BJ (cell line): ENCODE data around the gene IFNA8. TPM values are rescaled to one million over a fixed set of nuclear protein-coding genes. Genes with fewer than 3 reads are reported as not detected.
"Not testable (repeated sequence)": the region's sequence is repeated elsewhere in the genome, so short reads cannot be mapped to it uniquely, and the experiment has no call there.

Source experiments
- CTCF ChIA-PET: fragments of 350-600 bp; formaldehyde crosslinking; extraction: SDS; loops from one replicate; lab custom pipeline; 2021; ENCODE audit warnings: antibody characterized with exemption, inconsistent platforms; lab: Yijun Ruan, JAX
- POLR2A ChIA-PET: fragments of 300-600 bp; sonication (Branson Sonifier 250); formaldehyde crosslinking; extraction: SDS; loops from one replicate; lab custom pipeline; 2021; ENCODE audit warnings: antibody characterized with exemption; lab: Charles Lee
- DNase-seq: peaks from one replicate; pipeline ENCODE4 v3.0.0-alpha.2; 2011; ENCODE audit warnings: low read depth
- H3K27me3 ChIP-seq: 2 replicates; pipeline ENCODE4 v1.6.0; 2011; ENCODE audit warnings: low read length; ENCODE audit not compliant: control insufficient read depth, insufficient read depth
- H3K36me3 ChIP-seq: 2 replicates; pipeline ENCODE4 v1.5.1; 2011; ENCODE audit warnings: low read length; ENCODE audit not compliant: control insufficient read depth, insufficient read depth
- H3K4me3 ChIP-seq: 2 replicates; pipeline ENCODE4 v1.5.1; 2011; ENCODE audit warnings: low read depth, mild to moderate bottlenecking, control low read depth, low read length
- polyA plus RNA-seq: library from polyadenylated mRNA; depleted of rRNA; stranded (reverse); fragments of >200 nt; gene quantifications from 2 replicates; pipeline ENCODE4 v1.2.3, GENCODE V29; 2011
- TF ChIP-seq, protein P1 (sequence below): IDR thresholded peaks from 2 replicates; pipeline ENCODE4 v1.5.1; 2011; ENCODE audit warnings: low read depth, mild to moderate bottlenecking, control low read depth, inconsistent platforms, low read length, moderate library complexity; ENCODE audit not compliant: insufficient read depth

IFNA8 gene
- polyA plus RNA-seq, 1 experiment = not detected

DNA sequence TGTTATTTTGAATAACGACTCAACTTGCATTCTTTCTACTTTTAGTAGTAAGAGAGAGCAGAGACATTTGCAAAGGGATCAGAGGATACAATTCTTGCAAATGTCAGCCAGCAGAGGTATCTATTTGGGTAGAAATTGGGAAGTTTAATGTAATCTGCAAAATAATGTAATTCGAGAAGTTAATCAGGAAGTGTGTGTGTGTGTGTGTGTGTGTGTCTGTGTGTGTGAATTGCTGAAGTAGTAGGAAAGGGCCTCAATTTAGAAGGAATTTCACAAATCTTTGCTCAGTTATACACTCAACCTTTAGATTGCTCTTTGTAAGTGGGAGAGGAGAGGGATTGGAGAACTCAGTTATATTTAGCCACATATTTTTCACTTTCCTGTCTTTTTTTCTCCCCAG, 20.3 kb downstream of the IFNA8 start:
- CTCF ChIA-PET = no interaction called here
- POLR2A ChIA-PET = no interaction called here

DNA sequence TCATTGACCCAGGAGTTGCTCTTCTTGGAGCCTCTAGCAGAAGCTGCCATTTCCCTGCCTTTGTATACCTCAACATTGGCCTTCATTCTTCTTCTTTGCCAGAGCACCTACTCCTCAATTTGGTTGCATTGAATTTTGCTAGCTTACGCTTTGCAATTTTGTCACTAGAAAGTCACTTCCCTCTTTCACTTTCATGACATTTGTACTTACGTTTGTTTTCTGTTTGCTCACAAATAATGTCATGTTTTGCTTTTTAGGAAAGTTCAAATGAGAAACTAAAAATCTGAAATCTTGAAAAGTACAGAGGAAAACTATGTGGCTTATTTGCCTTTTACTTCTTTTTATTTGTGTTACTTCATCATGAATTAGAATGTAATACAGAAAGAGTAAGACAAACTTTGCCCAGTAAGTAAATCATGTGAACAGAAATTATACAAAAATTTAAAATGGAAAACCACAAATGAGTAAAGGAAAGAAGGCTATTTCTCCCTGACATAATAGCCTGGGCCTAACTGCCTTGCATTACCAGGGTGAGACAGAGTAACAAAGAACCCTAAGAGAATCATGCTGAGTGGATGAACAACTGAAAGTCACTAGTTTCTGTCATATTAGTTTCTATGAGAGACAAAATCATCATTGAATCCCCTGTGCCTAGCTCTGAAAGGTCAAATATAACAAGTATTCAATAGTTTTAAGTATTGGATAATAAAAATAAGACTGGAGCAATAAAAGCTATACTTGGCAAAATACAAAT, 23.9 kb downstream of the IFNA8 start:
- POLR2A ChIA-PET = no interaction called here
- CTCF ChIA-PET = interaction anchor here (0.7 to 4.8 kb wide), 8 partner anchors 9 to 758 kb away, joined by 3 to 53 read pairs (median 4); no protein-coding TSS in a partner anchor
- DNase-seq = no peak
- Histone ChIP-seq H3K4me3 (no peak overlapping the region), H3K27me3 (peaks cover 2% of the 10 kb centered on the region; the same call in 1 of the 2 replicates), H3K36me3 (no peaks in the 10 kb centered on the region)
- TF ChIP-seq, protein P1, sequence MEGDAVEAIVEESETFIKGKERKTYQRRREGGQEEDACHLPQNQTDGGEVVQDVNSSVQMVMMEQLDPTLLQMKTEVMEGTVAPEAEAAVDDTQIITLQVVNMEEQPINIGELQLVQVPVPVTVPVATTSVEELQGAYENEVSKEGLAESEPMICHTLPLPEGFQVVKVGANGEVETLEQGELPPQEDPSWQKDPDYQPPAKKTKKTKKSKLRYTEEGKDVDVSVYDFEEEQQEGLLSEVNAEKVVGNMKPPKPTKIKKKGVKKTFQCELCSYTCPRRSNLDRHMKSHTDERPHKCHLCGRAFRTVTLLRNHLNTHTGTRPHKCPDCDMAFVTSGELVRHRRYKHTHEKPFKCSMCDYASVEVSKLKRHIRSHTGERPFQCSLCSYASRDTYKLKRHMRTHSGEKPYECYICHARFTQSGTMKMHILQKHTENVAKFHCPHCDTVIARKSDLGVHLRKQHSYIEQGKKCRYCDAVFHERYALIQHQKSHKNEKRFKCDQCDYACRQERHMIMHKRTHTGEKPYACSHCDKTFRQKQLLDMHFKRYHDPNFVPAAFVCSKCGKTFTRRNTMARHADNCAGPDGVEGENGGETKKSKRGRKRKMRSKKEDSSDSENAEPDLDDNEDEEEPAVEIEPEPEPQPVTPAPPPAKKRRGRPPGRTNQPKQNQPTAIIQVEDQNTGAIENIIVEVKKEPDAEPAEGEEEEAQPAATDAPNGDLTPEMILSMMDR = no peak

More for the DNA sequence above, 20.3 kb downstream of the IFNA8 start:
- TF ChIP-seq, protein P1 = no peak
- Histone ChIP-seq H3K4me3 (no peak overlapping the region), H3K27me3 (peaks cover 2% of the 10 kb centered on the region; the same call in 1 of the 2 replicates), H3K36me3 (no peaks in the 10 kb centered on the region)
- no peak for DNase-seq

DNA sequence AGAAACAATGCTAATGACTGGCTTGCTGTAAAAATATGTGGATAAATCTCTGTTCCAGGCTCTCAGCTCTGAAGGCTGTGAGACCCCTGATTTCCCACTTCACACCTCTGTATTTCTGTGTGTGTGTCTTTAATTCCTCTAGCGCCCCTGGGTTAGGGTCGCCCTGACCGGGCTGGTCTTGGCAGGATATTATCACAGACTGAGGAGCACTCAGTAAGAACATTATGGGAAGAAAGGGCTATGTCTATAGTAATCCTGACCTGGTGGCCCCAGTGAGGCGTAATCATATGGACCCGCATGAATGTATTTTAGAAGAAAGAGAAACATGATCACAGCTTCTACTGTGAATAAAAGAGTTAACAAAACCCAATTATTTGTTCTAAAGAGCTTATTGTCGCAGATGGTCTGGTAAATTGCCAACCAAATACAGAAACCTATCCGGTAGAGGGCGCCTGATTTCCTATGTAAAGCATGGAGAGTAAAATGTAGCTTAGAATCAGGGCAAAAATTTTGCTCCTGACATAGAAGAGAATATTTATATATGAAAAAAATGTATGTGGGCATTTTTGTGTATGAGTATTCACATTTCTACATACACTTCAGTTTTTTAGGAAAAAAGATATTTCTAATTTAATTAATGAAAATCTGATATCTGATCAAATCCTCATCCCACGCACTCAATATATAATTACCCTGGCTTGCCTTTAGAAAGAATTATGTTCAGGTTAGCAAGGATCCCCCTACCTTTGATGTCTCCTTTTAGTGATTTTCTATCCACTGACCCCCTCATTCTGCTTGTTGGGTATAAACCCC, 25.5 kb downstream of the IFNA8 start:
- CTCF ChIA-PET = interaction anchor here (0.7 to 4.8 kb wide), 29 partner anchors 9 to 361 kb away, joined by 3 to 53 read pairs (median 4); no protein-coding TSS in a partner anchor
- no peak for DNase-seq
- no peak overlapping the region for H3K4me3 ChIP-seq
- H3K36me3 ChIP-seq = no peaks in the 10 kb centered on the region
- TF ChIP-seq, protein P1 = peak; percentile 60
- POLR2A ChIA-PET = interaction anchor here (0.6 kb wide), 1 partner anchor 124 kb away, joined by 5 read pairs; no protein-coding TSS in a partner anchor
- H3K27me3 ChIP-seq = peaks cover 5% of the 10 kb centered on the region; the same call in 1 of the 2 replicates

DNA sequence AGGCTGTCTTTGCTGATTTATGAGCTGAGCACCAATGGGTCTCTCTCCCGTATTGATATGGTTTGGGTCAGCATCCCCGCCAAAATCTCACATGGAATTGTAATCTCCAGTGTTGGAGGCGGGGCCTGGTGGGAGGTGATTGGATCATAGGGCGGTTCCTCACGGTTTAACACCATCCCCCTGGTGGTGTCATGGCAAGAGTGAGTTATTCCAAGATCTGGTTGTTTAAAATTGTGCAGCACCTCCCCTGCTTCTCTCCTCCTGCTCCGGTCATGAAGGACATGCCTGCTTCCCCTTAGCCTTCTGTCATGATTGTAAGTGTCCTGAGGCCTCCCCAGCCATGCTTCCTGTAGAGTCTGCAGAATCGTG, 26.1 kb downstream of the IFNA8 start:
- H3K36me3 ChIP-seq, H3K4me3 ChIP-seq, POLR2A ChIA-PET, DNase-seq, H3K27me3 ChIP-seq: not testable (repeated sequence)
- CTCF ChIA-PET = interaction anchor here (0.7 to 4.8 kb wide), 23 partner anchors 11 to 360 kb away, joined by 3 to 53 read pairs (median 4); no protein-coding TSS in a partner anchor

DNA sequence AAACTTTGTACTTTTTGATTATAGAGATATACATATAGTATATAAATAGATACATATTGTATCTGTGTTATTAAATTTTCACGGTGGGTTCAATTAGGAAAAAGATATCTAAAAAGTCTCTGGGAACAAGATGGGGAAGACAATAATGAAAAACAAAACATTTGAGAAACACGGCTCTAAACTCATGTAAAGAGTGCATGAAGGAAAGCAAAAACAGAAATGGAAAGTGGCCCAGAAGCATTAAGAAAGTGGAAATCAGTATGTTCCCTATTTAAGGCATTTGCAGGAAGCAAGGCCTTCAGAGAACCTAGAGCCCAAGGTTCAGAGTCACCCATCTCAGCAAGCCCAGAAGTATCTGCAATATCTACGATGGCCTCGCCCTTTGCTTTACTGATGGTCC, 31.2 kb downstream of the IFNA8 start, which contains the start of gene IFNA1:
Gene IFNA1, plus strand, starts transcription at position 301 of the 400 bp plus-strand sequence. Its CDS starts 69 bp downstream, at position 370.
- TF ChIP-seq, protein P1 = no peak
- CTCF ChIA-PET = interaction anchor here (1.2 to 1.4 kb wide), 2 partner anchors 9 to 15 kb away, joined by 3 read pairs; no protein-coding TSS in a partner anchor

More for the DNA sequence above, 31.2 kb downstream of the IFNA8 start, which contains the start of gene IFNA1:
- Histone ChIP-seq H3K4me3 (no peak within 1 kb of the TSS), H3K36me3 (no peaks in the 10 kb centered on the region), H3K27me3 (0 out of 2 replicates have a peak, but pooled peaks cover 2% of the 10 kb centered on the region)
- no peak for DNase-seq
- POLR2A ChIA-PET = no interaction called here
